ENCODE measurements around the gene IGSF21.

DNA sequence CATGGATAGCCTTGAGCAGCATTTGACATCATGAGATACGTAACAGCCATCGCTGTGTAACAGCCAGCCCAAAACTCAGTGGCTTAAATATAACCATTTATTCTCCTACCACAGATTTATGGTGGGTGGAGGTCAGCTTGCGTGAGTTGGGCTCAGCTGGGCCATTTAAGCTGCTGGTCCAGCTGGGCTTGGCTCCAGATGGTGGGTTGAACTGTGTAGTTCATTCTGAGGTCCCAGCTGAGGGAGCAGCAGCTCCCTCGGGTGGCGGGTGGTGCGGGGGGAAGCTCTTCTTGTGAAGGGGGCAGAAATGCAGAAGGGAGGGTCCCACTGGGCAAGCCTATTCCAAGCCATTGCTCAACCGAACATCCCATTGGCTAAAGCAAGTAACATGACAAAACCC is 75.9 kb downstream of the IGSF21 start:
- TF ChIP-seq, protein P1, sequence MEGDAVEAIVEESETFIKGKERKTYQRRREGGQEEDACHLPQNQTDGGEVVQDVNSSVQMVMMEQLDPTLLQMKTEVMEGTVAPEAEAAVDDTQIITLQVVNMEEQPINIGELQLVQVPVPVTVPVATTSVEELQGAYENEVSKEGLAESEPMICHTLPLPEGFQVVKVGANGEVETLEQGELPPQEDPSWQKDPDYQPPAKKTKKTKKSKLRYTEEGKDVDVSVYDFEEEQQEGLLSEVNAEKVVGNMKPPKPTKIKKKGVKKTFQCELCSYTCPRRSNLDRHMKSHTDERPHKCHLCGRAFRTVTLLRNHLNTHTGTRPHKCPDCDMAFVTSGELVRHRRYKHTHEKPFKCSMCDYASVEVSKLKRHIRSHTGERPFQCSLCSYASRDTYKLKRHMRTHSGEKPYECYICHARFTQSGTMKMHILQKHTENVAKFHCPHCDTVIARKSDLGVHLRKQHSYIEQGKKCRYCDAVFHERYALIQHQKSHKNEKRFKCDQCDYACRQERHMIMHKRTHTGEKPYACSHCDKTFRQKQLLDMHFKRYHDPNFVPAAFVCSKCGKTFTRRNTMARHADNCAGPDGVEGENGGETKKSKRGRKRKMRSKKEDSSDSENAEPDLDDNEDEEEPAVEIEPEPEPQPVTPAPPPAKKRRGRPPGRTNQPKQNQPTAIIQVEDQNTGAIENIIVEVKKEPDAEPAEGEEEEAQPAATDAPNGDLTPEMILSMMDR (IDR thresholded peaks at IDR 0.05; ENCODE audit: low read length), result no peak
- no peak for TF ChIP-seq EZH2 (IDR thresholded peaks at IDR 0.05; ENCODE audit: borderline replicate concordance, low read length)

Measured in OCI-LY1 (cell line).